ENCODE results near the gene SOD2.

- TF ChIP-seq EZH2 (IDR thresholded peaks at IDR 0.05; ENCODE audit: low read length, missing control alignments) (no peak), CTCF (conservative IDR thresholded peaks at IDR 0.05 in 1 of 2, IDR thresholded peaks at IDR 0.05 in 1 of 2; ENCODE audit: low read depth in 1 of 2, low read length in 2 of 2) (no peak)
These were observed 37.5 kb downstream of the SOD2 start for GRCh38 chr6:159655409-159655988.
